HUES64 (cell line): ENCODE measurements around the gene RERE.

ENCODE experiments used
- H3K27ac ChIP-seq: 2 replicates; pipeline ENCODE4 v1.7.0; 2013; ENCODE audit warnings: low read depth, low read length, inconsistent platforms
- H3K27me3 ChIP-seq: 2 replicates; pipeline ENCODE4 v1.6.1; 2013; ENCODE audit warnings: mild to moderate bottlenecking, low read length; ENCODE audit not compliant: insufficient read depth
- H3K36me3 ChIP-seq: 2 replicates; pipeline ENCODE4 v1.6.1; 2013; ENCODE audit warnings: mild to moderate bottlenecking, low read length; ENCODE audit not compliant: insufficient read depth
- H3K4me1 ChIP-seq: 2 replicates; pipeline ENCODE4 v1.6.1; 2013; ENCODE audit warnings: mild to moderate bottlenecking, low read length, moderate library complexity; ENCODE audit not compliant: insufficient read depth
- H3K4me3 ChIP-seq: 2 replicates; pipeline ENCODE4 v1.5.1; 2013; ENCODE audit warnings: mild to moderate bottlenecking, low read length, moderate library complexity
- H3K9ac ChIP-seq: 2 replicates; pipeline ENCODE4 v1.6.1; 2013; ENCODE audit warnings: mild to moderate bottlenecking, low read depth, low read length
- H3K9me3 ChIP-seq: 2 replicates; pipeline ENCODE4 v1.6.1; 2013; ENCODE audit warnings: low read depth, low read length; ENCODE audit not compliant: insufficient read depth
- WGBS: fragments of 150-250, 120-280 bp; methylation state at CpG from one replicate; pipeline ENCODE4 v1.1.7; 2013; ENCODE audit warnings: missing lambda C conversion rate; 5-methylcytosine and 5-hydroxymethylcytosine counted together

Gene RERE

DNA sequence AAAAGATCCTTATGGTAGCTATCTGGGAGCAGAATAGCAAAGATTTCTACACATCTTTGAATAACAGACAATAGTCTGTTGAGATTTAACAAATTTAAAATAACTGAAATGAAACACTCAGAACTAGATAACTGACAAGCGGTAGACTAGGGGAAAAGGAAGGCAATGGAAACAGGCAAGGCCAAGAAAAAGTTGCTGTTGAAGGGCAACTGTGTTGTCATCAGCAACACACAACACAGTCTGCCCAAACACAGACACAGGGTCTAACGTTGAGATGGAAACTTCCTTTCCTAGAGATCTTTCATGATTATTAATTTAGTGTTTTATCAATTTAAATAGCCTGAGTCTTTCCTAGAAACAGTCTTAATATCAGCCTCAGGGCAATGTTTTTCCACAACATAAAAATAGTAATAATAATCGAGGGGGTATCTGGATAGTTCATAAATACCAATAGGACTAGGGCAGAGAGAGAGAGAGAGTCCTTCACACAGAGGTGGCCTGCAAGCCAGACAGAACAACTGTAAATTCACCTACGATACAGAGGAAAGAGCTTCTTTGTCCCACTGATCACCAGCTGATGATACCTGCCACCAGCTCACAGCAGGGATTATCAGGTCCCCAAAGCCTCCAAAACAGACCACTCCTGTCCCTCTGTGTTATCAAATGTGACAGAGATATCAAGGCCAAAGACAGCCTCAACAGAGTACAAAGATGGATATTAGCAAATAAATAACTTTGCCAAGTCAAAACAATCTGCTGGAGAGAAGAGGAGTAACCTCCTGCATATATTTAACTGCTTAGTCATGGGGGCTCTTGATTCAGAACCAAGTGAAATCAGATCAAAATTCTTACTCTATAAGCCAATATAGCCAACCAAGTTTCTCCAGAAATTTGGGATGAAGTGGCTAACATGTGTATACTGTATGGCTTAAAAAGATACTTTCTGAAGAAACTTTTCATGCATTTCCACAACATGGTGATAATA lies 254.3 kb downstream of the RERE start:
- no peaks in the 10 kb centered on the region for H3K27me3 ChIP-seq
- H3K9me3 ChIP-seq: no peaks in the 10 kb centered on the region
- H3K9ac ChIP-seq: no peak overlapping the region
- H3K4me3 ChIP-seq: no peak overlapping the region
- 0 out of 2 replicates have a peak overlapping the region, but pooled peaks have one; percentile 1 for H3K27ac ChIP-seq
- peaks cover 20% of the 10 kb centered on the region for H3K4me1 ChIP-seq
- no peaks in the 10 kb centered on the region for H3K36me3 ChIP-seq
- WGBS: 76% methylated on average over 2 of the region's 4 CpGs

DNA sequence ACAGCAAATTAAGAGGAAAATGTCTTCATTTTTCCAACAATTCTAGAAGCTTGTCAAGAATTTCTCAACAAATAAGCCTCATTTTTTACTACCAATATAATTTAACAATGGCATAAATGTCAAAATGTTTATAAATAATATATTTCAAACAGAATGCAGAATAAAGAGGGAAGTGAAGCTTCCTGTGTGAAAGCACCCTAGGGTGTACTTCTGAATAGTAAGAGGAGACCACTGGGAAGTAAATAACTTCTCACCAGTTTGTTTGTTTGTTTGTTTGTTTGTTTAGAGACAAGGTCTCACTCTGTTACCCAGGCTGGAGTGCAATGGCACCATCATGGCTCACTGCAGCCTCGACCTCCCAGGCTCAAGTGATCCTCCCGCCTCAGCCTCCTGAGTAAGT lies 255.2 kb downstream of the RERE start:
- Histone ChIP-seq H3K27ac (no peak overlapping the region; the same call in 1 of the 2 replicates), H3K9ac (no peak overlapping the region), H3K4me3 (no peak overlapping the region), H3K27me3 (no peaks in the 10 kb centered on the region), H3K36me3 (peaks cover 4% of the 10 kb centered on the region), H3K9me3 (no peaks in the 10 kb centered on the region), H3K4me1 (peaks cover 20% of the 10 kb centered on the region)
- WGBS: 93% methylated on average over 2 of the region's 2 CpGs

GRCh38 chr1:8560611-8561544 lies 256.6 kb downstream of the RERE start:
- Histone ChIP-seq H3K27me3 (no peaks in the 10 kb centered on the region), H3K9ac (no peak overlapping the region), H3K27ac (no peak overlapping the region), H3K4me1 (peaks cover 20% of the 10 kb centered on the region), H3K36me3 (peaks cover 17% of the 10 kb centered on the region), H3K4me3 (no peak overlapping the region), H3K9me3 (no peaks in the 10 kb centered on the region)
- WGBS: 100% methylated on average over 1 of the region's 2 CpGs

DNA sequence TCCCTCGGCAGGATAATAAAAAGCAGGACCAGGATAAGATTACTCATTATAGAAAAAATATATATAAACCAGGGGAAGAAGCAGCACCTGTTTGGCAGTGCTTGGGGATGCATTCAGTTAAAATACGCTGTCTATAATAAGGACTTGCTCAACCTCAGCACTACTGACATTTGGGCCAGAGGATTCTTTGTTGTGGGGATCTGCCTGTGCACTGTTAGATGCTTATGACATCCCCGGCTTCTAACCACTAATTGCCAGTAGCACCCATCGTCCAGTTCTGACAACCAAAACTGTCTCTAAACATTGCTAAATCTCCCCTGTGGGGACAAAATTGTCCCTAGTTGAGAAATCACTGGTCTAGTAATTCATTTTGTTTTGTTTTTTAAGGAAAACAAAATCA lies 257.4 kb downstream of the RERE start:
- Histone ChIP-seq H3K9me3 (no peaks in the 10 kb centered on the region), H3K4me3 (no peak overlapping the region), H3K36me3 (peaks cover 25% of the 10 kb centered on the region), H3K27ac (no peak overlapping the region), H3K4me1 (peaks cover 20% of the 10 kb centered on the region), H3K27me3 (no peaks in the 10 kb centered on the region), H3K9ac (no peak overlapping the region)
- 93% methylated on average over 3 of the region's 4 CpGs for WGBS

GRCh38 chr1:8555582-8555981 lies 261.9 kb downstream of the RERE start:
- no peaks in the 10 kb centered on the region for H3K27me3 ChIP-seq
- H3K9me3 ChIP-seq: no peaks in the 10 kb centered on the region
- peaks cover 39% of the 10 kb centered on the region for H3K36me3 ChIP-seq
- no peak overlapping the region for H3K9ac ChIP-seq
- peaks cover 29% of the 10 kb centered on the region; the same call in 1 of the 2 replicates for H3K4me1 ChIP-seq
- no peak overlapping the region for H3K27ac ChIP-seq
- H3K4me3 ChIP-seq: no peak overlapping the region

GRCh38 chr1:8554956-8555534 lies 262.4 kb downstream of the RERE start:
- Histone ChIP-seq H3K27ac (0 out of 2 replicates have a peak overlapping the region, but pooled peaks have one; percentile 13), H3K27me3 (no peaks in the 10 kb centered on the region), H3K9me3 (no peaks in the 10 kb centered on the region), H3K9ac (no peak overlapping the region), H3K36me3 (peaks cover 42% of the 10 kb centered on the region), H3K4me3 (no peak overlapping the region), H3K4me1 (peaks cover 29% of the 10 kb centered on the region; the same call in 1 of the 2 replicates)
- WGBS: 97% methylated on average over 2 of the region's 2 CpGs

- Histone ChIP-seq H3K36me3 (peaks cover 43% of the 10 kb centered on the region), H3K27ac (peak overlapping the region; percentile 34), H3K9me3 (no peaks in the 10 kb centered on the region), H3K9ac (0 out of 2 replicates have a peak overlapping the region, but pooled peaks have one; percentile 20), H3K27me3 (no peaks in the 10 kb centered on the region), H3K4me1 (peaks cover 29% of the 10 kb centered on the region; the same call in 1 of the 2 replicates), H3K4me3 (no peak overlapping the region)
- WGBS: 92% methylated on average over 21 of the region's 21 CpGs
Measured at GRCh38 chr1:8552820-8553397, 264.5 kb downstream of the RERE start.

DNA sequence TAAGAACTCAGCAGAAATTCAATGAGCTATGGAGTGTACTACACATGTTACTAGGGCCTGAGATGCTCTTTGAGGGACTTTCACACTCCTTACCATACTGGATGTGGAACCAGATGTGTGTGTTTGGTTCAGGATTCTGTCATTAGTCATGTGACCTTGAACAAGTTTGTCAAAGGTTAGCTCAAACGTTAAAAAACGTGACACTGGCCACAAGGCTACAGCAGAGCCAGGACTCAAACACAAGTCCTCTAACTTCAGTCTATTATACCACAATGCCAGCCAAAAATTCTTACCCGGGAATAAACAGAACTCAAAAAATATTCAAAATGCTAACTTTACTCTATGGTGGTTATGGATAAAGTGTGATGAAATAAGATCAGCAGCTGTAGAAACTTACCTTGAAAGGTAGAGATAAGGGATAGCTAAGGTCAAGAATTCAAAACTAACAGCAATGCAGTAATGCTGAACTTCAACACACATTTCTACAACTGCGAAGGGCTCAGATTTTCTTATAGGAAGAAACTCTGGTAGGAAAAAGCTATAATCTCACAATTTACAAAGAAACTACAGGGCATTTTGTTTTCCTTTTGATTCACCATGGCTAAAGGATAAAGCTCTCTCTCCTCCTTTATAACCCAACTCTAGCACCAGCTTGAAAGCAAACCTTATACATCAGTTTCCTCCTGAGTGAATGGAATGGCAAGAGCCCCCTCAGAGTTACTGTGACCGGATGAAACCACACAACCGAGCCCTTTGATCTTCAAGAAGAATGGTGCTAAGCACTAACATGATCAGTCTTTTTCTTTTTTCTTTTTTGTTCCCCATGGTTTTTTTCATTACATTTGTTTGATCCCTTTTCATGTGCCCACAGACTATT lies 265.6 kb downstream of the RERE start:
- Histone ChIP-seq H3K4me1 (peaks cover 29% of the 10 kb centered on the region; the same call in 1 of the 2 replicates), H3K36me3 (peaks cover 35% of the 10 kb centered on the region), H3K9me3 (no peaks in the 10 kb centered on the region), H3K4me3 (no peak overlapping the region), H3K9ac (no peak overlapping the region), H3K27me3 (no peaks in the 10 kb centered on the region), H3K27ac (0 out of 2 replicates have a peak overlapping the region, but pooled peaks have one; percentile 23)
- 64% methylated on average over 6 of the region's 6 CpGs for WGBS

- WGBS: 85% methylated on average over 2 of the region's 3 CpGs
- no peak overlapping the region for H3K4me3 ChIP-seq
- no peaks in the 10 kb centered on the region for H3K27me3 ChIP-seq
- H3K27ac ChIP-seq: 0 out of 2 replicates have a peak overlapping the region, but pooled peaks have one; percentile 23
- peaks cover 29% of the 10 kb centered on the region; the same call in 1 of the 2 replicates for H3K4me1 ChIP-seq
- no peak overlapping the region for H3K9ac ChIP-seq
- no peaks in the 10 kb centered on the region for H3K9me3 ChIP-seq
- peaks cover 28% of the 10 kb centered on the region for H3K36me3 ChIP-seq
Measured at GRCh38 chr1:8551057-8551456, 266.4 kb downstream of the RERE start.
